MM.1S (cell line): Measurements from ENCODE around the gene MACROD2.

ENCODE experiments used
- EZH2 ChIP-seq: fragments of 300-600 bp; sonication (generic); optimal IDR thresholded peaks from 2 replicates; pipeline ENCODE3; 2017; ENCODE audit warnings: low read depth, mild to moderate bottlenecking, antibody characterized with exemption, low read length, mixed read lengths
- TF ChIP-seq, protein P1 (sequence below): fragments of 300-600 bp; sonication (generic); IDR thresholded peaks from 2 replicates; pipeline ENCODE4 v1.5.1; 2016; ENCODE audit warnings: antibody characterized with exemption, low read length, mixed read lengths

DNA sequence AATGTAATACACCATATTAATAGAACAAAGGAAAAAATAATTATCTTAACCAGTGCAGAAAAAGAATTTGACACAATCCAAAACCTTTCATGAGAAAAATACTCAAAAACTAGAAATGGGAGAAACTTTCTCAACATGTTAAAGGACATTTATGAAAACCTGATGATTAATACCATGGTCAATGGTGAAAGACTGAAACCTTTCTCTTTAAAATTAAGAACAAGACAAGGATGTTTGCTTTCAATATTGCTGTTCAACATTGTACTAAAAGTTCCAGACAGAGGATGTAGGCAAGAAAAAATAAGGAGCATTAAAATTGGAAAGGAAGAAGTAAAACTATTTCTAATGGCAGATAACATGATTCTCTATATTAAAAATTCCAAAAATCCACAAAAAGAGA lies 1323.4 kb downstream of the MACROD2 start:
- TF ChIP-seq, protein P1, sequence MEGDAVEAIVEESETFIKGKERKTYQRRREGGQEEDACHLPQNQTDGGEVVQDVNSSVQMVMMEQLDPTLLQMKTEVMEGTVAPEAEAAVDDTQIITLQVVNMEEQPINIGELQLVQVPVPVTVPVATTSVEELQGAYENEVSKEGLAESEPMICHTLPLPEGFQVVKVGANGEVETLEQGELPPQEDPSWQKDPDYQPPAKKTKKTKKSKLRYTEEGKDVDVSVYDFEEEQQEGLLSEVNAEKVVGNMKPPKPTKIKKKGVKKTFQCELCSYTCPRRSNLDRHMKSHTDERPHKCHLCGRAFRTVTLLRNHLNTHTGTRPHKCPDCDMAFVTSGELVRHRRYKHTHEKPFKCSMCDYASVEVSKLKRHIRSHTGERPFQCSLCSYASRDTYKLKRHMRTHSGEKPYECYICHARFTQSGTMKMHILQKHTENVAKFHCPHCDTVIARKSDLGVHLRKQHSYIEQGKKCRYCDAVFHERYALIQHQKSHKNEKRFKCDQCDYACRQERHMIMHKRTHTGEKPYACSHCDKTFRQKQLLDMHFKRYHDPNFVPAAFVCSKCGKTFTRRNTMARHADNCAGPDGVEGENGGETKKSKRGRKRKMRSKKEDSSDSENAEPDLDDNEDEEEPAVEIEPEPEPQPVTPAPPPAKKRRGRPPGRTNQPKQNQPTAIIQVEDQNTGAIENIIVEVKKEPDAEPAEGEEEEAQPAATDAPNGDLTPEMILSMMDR = no peak
- TF ChIP-seq EZH2 = no peak
